ENCODE measurements around the gene AKR1C1.

DNA sequence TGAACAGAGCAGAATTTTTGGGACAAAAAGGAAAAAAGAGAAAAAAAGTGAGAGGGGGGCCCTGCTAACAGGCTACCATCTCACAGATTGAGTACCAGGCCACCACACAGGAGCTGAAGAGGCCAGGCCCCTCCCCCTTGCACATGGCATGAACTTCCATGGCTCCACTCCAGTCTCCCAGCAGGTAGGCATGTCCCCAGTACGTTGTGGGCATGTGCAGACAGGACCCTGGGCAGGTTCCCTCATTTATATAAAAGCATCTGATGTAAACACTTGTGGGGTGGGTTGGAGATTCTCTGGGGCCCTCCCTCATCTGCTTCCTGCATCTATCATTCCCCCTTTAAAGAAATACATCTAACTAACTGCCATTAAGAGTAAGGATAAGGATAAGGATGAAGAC lies 45.0 kb upstream of the AKR1C1 start:
- TF ChIP-seq CTCF (IDR thresholded peaks at IDR 0.05) (no peak), POLR2A (IDR thresholded peaks at IDR 0.05) (no peak)

All from prostate gland (tissue), 2 donors.